ENCODE data around the gene AKT3.

- TF ChIP-seq CTCF (IDR thresholded peaks at IDR 0.05) (no peak), EP300 (IDR thresholded peaks at IDR 0.05) (no peak), POLR2A (IDR thresholded peaks at IDR 0.05) (no peak)
These were observed 5.7 kb upstream of the AKT3 start for GRCh38 chr1:243855616-243856318.

Measured in sigmoid colon (tissue), 4 donors.